ENCODE data around the gene ATG12. TPM values are rescaled to one million over a fixed set of nuclear protein-coding genes. Genes with fewer than 3 reads are reported as not detected.
A peak's percentile ranks its signal among the peaks of the same experiment; 100 is the strongest.

Gene ATG12
- total and polyA plus RNA-seq, 4 donors: 42.5 to 62.6 (median 48.9) TPM

DNA sequence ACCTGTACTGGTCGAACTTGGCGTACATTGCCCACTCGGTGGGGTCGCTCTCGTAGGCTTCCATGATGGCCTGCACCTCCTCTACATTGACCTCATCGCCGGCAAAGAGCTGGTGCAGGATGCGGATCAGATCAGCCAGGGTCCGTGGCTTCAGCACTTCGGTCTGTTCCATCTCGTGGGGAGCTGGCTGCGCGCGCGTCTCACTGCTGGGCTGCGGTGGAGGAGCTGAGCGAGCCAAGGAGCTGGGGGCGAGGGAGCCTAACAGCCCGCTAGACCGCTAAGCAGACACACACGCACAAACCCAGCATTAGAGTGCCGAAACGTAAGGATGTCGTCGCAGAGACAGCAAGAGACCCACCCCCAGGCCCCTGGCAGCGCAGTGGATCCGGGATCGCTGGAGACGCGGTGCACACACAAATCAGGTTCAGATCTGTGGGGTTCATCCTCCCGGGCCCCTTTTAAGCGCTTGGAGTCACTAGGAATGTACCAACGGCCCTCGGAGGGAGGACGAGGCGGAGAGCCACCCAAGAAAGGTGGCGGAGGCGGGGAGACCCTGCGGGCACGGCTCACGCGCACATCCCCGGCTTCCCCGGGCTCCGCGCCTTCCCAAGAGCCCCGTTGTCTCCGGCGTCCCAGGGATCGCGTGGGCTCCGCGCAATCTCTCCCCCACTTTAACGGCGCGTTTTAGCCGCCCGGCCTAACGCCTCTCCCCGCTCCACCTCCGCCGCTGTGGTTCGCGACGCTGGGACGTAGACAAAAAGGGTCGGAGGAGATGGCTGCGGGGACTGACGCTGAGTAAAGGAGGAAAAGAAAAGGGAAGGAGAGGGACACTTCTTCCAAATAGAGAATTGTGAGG, 24.9 kb downstream of the ATG12 start, which contains the start of gene CDO1:
Gene CDO1 (minus strand): TSS at position 434 of the 856 bp plus-strand sequence. CDS start 262 bp downstream, at position 172.
- H3K27me3 ChIP-seq (ENCODE audit: control insufficient read depth in 1 of 2, insufficient read depth in 2 of 2, low read length in 1 of 2): no peaks in the 10 kb centered on the region
- DNase-seq (peak; percentile 77 to 88), ATAC-seq (ENCODE audit: low FRiP score) (peak; percentile 91)
- peak within 1 kb of the TSS; percentile 62 to 80 for H3K27ac ChIP-seq (ENCODE audit: low read depth in 1 of 2, low read length in 2 of 2)
- intact Hi-C loops (cut with DNase I): loop anchor here in 1 of 2 donors (5.0 to 10.0 kb wide), 2 partner anchors 92 to 189 kb away; partner anchors contain the start of gene TMED7
- H3K4me1 ChIP-seq (ENCODE audit: control insufficient read depth in 1 of 2, insufficient read depth in 2 of 2, low read length in 2 of 2): peaks cover 0 to 6% of the 10 kb centered on the region in 2 donors
- no peaks in the 10 kb centered on the region for H3K36me3 ChIP-seq (ENCODE audit: control insufficient read depth in 1 of 2, insufficient read depth in 2 of 2, low read length in 1 of 2)
- H3K9me3 ChIP-seq (ENCODE audit: control insufficient read depth, low read length): no peaks in the 10 kb centered on the region
- 0 to 1% methylated on average over 55 to 69 of the region's 69 CpGs for WGBS, 2 donors
- H3K4me3 ChIP-seq (ENCODE audit: low read length in 2 of 2): peak within 1 kb of the TSS; percentile 16 to 65

- Histone ChIP-seq H3K4me3 (ENCODE audit: low read length in 2 of 2) (peak overlapping the region; percentile 16 to 65), H3K9me3 (ENCODE audit: control insufficient read depth, low read length) (no peaks in the 10 kb centered on the region), H3K4me1 (ENCODE audit: control insufficient read depth in 1 of 2, insufficient read depth in 2 of 2, low read length in 2 of 2) (peaks cover 0 to 6% of the 10 kb centered on the region in 2 donors), H3K36me3 (ENCODE audit: control insufficient read depth in 1 of 2, insufficient read depth in 2 of 2, low read length in 1 of 2) (no peaks in the 10 kb centered on the region), H3K27ac (ENCODE audit: low read depth in 1 of 2, low read length in 2 of 2) (no peak overlapping the region), H3K27me3 (ENCODE audit: control insufficient read depth in 1 of 2, insufficient read depth in 2 of 2, low read length in 1 of 2) (no peaks in the 10 kb centered on the region)
- WGBS, 2 donors: 0 to 1% methylated on average over 47 to 48 of the region's 48 CpGs
- intact Hi-C loops (cut with DNase I): loop anchor here in 1 of 2 donors (5.0 to 10.0 kb wide), 2 partner anchors 91 to 188 kb away; partner anchors contain the start of gene TMED7
- ATAC-seq (ENCODE audit: low FRiP score) (peak; percentile 69), DNase-seq (peak; percentile 46 to 77)
These were observed 25.6 kb downstream of the ATG12 start for GRCh38 chr5:115815693-115816225.

- no peak for ATAC-seq (ENCODE audit: low FRiP score)
- H3K27me3 ChIP-seq (ENCODE audit: control insufficient read depth in 1 of 2, insufficient read depth in 2 of 2, low read length in 1 of 2): no peaks in the 10 kb centered on the region
- peaks cover 0 to 6% of the 10 kb centered on the region in 2 donors for H3K4me1 ChIP-seq (ENCODE audit: control insufficient read depth in 1 of 2, insufficient read depth in 2 of 2, low read length in 2 of 2)
- H3K27ac ChIP-seq (ENCODE audit: low read depth in 1 of 2, low read length in 2 of 2): no peak overlapping the region
- no peaks in the 10 kb centered on the region for H3K36me3 ChIP-seq (ENCODE audit: control insufficient read depth in 1 of 2, insufficient read depth in 2 of 2, low read length in 1 of 2)
- no peak for DNase-seq
- no peaks in the 10 kb centered on the region for H3K9me3 ChIP-seq (ENCODE audit: control insufficient read depth, low read length)
- peak overlapping the region; percentile 16 to 65 for H3K4me3 ChIP-seq (ENCODE audit: low read length in 2 of 2)
- 2 to 7% methylated on average over 21 of the region's 21 CpGs for WGBS, 2 donors
- intact Hi-C loops (cut with DNase I): loop anchor here in 1 of 2 donors (5.0 to 10.0 kb wide), 2 partner anchors 90 to 188 kb away; partner anchors contain the start of gene TMED7
These were observed 26.2 kb downstream of the ATG12 start for GRCh38 chr5:115815006-115815692.

DNA sequence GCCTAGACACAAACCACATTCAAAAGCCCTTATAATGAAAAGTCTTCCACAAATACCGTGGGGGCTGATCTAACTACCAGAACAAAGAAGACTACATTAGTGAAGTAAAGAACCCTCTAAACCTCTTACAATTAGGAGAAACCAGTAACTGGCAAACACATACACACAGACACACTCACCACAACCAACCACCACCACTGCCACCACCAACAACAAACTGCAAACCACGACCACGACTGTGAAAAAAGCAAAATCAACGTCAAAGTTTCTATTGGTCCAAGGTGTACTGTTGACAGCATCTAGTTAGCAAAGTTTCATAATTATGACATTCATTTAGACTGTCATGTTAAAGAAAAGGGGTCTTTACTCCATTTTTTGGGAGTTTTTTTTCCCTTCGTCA, 27.6 kb downstream of the ATG12 start:
- no peaks in the 10 kb centered on the region for H3K27me3 ChIP-seq (ENCODE audit: control insufficient read depth in 1 of 2, insufficient read depth in 2 of 2, low read length in 1 of 2)
- no peaks in the 10 kb centered on the region for H3K36me3 ChIP-seq (ENCODE audit: control insufficient read depth in 1 of 2, insufficient read depth in 2 of 2, low read length in 1 of 2)
- 42 to 56% methylated on average over 5 of the region's 5 CpGs for WGBS, 2 donors
- no peak overlapping the region for H3K4me3 ChIP-seq (ENCODE audit: low read length in 2 of 2)
- H3K27ac ChIP-seq (ENCODE audit: low read depth in 1 of 2, low read length in 2 of 2): no peak overlapping the region
- H3K4me1 ChIP-seq (ENCODE audit: control insufficient read depth in 1 of 2, insufficient read depth in 2 of 2, low read length in 2 of 2): peaks cover 0 to 6% of the 10 kb centered on the region in 2 donors
- H3K9me3 ChIP-seq (ENCODE audit: control insufficient read depth, low read length): no peaks in the 10 kb centered on the region
- ATAC-seq (ENCODE audit: low FRiP score) (no peak), DNase-seq (no peak)
- intact Hi-C loops (cut with DNase I): loop anchor here in 1 of 2 donors (10.0 kb wide), 1 partner anchor 89 kb away; no protein-coding TSS in a partner anchor

- intact Hi-C loops (cut with DNase I): loop anchor here in 1 of 2 donors (10.0 kb wide), 1 partner anchor 88 kb away; no protein-coding TSS in a partner anchor
- Histone ChIP-seq H3K9me3 (ENCODE audit: control insufficient read depth, low read length) (no peaks in the 10 kb centered on the region), H3K27me3 (ENCODE audit: control insufficient read depth in 1 of 2, insufficient read depth in 2 of 2, low read length in 1 of 2) (no peaks in the 10 kb centered on the region), H3K27ac (ENCODE audit: low read depth in 1 of 2, low read length in 2 of 2) (no peak overlapping the region), H3K4me3 (ENCODE audit: low read length in 2 of 2) (no peak overlapping the region), H3K36me3 (ENCODE audit: control insufficient read depth in 1 of 2, insufficient read depth in 2 of 2, low read length in 1 of 2) (no peaks in the 10 kb centered on the region), H3K4me1 (ENCODE audit: control insufficient read depth in 1 of 2, insufficient read depth in 2 of 2, low read length in 2 of 2) (peaks cover 0 to 6% of the 10 kb centered on the region in 2 donors)
- ATAC-seq (ENCODE audit: low FRiP score) (no peak), DNase-seq (no peak)
- WGBS, 2 donors: 92 to 97% methylated on average over 1 of the region's 1 CpG
These were observed 29.0 kb downstream of the ATG12 start for GRCh38 chr5:115812372-115812771.

DNA sequence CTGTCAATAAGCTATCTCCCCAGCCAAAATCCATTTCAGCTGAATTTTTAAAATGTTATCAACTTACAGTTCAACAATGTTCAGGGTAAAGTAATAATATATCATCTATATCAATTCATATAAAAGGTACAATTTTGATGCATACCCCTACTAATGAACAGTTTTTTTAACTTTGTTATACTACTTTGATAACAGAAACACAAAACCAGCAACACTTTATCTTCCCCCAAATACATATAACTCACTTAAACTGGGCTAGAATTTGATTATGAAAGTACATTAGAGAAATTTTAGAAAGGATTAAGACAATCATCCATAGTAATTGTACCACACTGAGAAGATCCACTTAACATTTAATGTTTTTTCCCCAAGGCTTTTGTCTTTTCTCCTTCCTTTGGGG, 30.0 kb downstream of the ATG12 start:
- Histone ChIP-seq H3K4me1 (ENCODE audit: control insufficient read depth in 1 of 2, insufficient read depth in 2 of 2, low read length in 2 of 2) (peaks cover 0 to 6% of the 10 kb centered on the region in 2 donors), H3K36me3 (ENCODE audit: control insufficient read depth in 1 of 2, insufficient read depth in 2 of 2, low read length in 1 of 2) (no peaks in the 10 kb centered on the region), H3K27me3 (ENCODE audit: control insufficient read depth in 1 of 2, insufficient read depth in 2 of 2, low read length in 1 of 2) (no peaks in the 10 kb centered on the region), H3K27ac (ENCODE audit: low read depth in 1 of 2, low read length in 2 of 2) (no peak overlapping the region), H3K9me3 (ENCODE audit: control insufficient read depth, low read length) (no peaks in the 10 kb centered on the region), H3K4me3 (ENCODE audit: low read length in 2 of 2) (no peak overlapping the region)
- intact Hi-C loops (cut with DNase I): loop anchor here in 1 of 2 donors (10.0 kb wide), 1 partner anchor 87 kb away; no protein-coding TSS in a partner anchor
- ATAC-seq (ENCODE audit: low FRiP score) (no peak), DNase-seq (no peak)

DNA sequence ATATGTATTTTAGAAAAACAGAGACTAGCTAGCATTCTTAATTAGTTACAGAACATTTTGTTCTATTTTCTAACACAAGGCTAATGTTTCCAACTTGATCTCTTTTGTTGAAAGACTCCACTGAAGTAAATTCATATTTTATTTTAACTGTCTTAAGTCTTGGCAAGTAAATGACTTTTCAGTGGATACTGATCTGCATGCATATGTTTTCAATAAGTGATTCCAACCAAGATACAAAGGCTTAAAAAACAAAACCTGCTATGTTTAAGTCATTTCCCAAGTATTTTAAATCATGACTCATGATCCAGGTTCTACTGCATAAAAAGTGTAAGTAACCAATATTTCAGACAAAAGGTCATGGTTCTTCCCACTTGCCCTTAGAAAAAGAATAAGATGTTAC, 30.6 kb downstream of the ATG12 start:
- H3K4me3 ChIP-seq (ENCODE audit: low read length in 2 of 2): no peak overlapping the region
- no peak overlapping the region for H3K27ac ChIP-seq (ENCODE audit: low read depth in 1 of 2, low read length in 2 of 2)
- intact Hi-C loops (cut with DNase I): loop anchor here in 1 of 2 donors (10.0 kb wide), 1 partner anchor 86 kb away; no protein-coding TSS in a partner anchor
- peaks cover 0 to 6% of the 10 kb centered on the region in 2 donors for H3K4me1 ChIP-seq (ENCODE audit: control insufficient read depth in 1 of 2, insufficient read depth in 2 of 2, low read length in 2 of 2)
- DNase-seq: no peak
- no peaks in the 10 kb centered on the region for H3K27me3 ChIP-seq (ENCODE audit: control insufficient read depth in 1 of 2, insufficient read depth in 2 of 2, low read length in 1 of 2)
- no peaks in the 10 kb centered on the region for H3K9me3 ChIP-seq (ENCODE audit: control insufficient read depth, low read length)
- ATAC-seq (ENCODE audit: low FRiP score): no peak
- H3K36me3 ChIP-seq (ENCODE audit: control insufficient read depth in 1 of 2, insufficient read depth in 2 of 2, low read length in 1 of 2): no peaks in the 10 kb centered on the region

DNA sequence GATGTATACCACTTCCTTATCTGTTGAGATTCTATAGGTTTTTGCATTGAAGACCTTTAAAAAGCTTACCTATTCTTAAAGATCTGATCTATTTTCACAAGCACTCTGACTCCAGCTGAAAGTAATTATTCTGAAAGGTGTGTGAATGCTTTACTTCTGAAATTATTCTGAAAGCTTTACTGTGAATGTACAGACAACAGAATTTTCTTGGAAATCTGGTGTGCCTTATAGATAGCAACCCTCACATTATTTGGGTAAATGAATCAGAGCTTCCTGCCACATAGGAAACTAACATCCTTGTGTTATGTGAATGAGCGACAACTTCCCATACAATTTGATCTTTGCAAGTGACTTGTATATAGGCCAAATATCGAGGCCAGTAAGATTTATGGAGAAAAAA, 31.4 kb downstream of the ATG12 start:
- intact Hi-C loops (cut with DNase I): loop anchor here in 1 of 2 donors (10.0 kb wide), 1 partner anchor 85 kb away; no protein-coding TSS in a partner anchor
- H3K27ac ChIP-seq (ENCODE audit: low read depth in 1 of 2, low read length in 2 of 2): no peak overlapping the region
- no peak for ATAC-seq (ENCODE audit: low FRiP score)
- WGBS, 2 donors: 65 to 70% methylated on average over 2 of the region's 2 CpGs
- H3K4me1 ChIP-seq (ENCODE audit: control insufficient read depth in 1 of 2, insufficient read depth in 2 of 2, low read length in 2 of 2): peaks cover 0 to 6% of the 10 kb centered on the region in 2 donors
- no peak overlapping the region for H3K4me3 ChIP-seq (ENCODE audit: low read length in 2 of 2)
- DNase-seq: no peak
- no peaks in the 10 kb centered on the region for H3K27me3 ChIP-seq (ENCODE audit: control insufficient read depth in 1 of 2, insufficient read depth in 2 of 2, low read length in 1 of 2)
- no peaks in the 10 kb centered on the region for H3K36me3 ChIP-seq (ENCODE audit: control insufficient read depth in 1 of 2, insufficient read depth in 2 of 2, low read length in 1 of 2)
- H3K9me3 ChIP-seq (ENCODE audit: control insufficient read depth, low read length): no peaks in the 10 kb centered on the region
